Panc1 (cell line): ENCODE measurements around the gene TUBG2.

Experiments used
- POLR2AphosphoS5 ChIP-seq: IDR thresholded peaks from 2 replicates; pipeline ENCODE4 v1.6.1; 2012; ENCODE audit warnings: mild to moderate bottlenecking, low read depth, low read length, moderate library complexity
- TF ChIP-seq, protein P1 (sequence below): fragments of 450-650 bp; IDR thresholded peaks from 2 replicates; pipeline ENCODE4 v1.5.1; 2017; ENCODE audit warnings: mild to moderate bottlenecking

DNA sequence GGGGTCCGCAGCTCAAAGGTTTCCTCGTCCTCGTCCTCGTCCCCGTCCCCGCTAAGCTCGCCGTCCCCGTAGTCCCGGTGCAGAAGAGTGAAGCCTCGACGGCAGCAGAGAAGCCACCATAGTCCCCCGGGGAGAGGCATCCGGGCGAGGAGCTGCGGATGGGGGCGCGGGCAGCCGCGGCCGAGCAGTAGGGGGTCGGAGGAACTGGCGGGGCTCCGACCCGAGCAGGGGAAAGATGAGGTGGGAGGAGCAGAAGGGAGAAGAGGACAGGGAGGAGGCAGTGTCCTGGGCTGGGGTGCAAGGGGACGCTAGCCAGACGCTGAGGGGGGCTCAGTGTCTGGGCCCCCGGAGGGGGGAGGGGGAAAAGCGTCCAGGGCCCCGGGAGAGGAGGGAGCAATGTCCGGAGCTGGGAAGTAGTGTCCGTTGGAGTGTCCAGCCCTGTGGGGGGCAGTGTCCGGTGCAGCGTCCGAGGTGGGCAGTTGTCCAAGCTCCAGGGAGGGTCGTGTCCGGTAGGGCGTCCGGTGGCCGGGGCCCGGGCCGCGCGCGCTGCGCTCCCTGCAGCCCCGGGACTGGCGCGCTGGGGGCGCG lies 17.4 kb downstream of the TUBG2 start, which contains the start of gene PLEKHH3:
- no peak for TF ChIP-seq POLR2AphosphoS5
- TF ChIP-seq, protein P1, sequence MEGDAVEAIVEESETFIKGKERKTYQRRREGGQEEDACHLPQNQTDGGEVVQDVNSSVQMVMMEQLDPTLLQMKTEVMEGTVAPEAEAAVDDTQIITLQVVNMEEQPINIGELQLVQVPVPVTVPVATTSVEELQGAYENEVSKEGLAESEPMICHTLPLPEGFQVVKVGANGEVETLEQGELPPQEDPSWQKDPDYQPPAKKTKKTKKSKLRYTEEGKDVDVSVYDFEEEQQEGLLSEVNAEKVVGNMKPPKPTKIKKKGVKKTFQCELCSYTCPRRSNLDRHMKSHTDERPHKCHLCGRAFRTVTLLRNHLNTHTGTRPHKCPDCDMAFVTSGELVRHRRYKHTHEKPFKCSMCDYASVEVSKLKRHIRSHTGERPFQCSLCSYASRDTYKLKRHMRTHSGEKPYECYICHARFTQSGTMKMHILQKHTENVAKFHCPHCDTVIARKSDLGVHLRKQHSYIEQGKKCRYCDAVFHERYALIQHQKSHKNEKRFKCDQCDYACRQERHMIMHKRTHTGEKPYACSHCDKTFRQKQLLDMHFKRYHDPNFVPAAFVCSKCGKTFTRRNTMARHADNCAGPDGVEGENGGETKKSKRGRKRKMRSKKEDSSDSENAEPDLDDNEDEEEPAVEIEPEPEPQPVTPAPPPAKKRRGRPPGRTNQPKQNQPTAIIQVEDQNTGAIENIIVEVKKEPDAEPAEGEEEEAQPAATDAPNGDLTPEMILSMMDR, result no peak
